DND-41 (cell line): ENCODE measurements around the gene ADCY9.

Experiments
- ATAC-seq: fragments of 200-7000 bp; cut with Tn5 transposase; 3 replicates; pipeline ENCODE4 v1.9.1; 2021; ENCODE audit warnings: low read depth; ENCODE audit not compliant: insufficient read depth
- DNase-seq: peaks from one replicate; pipeline ENCODE4 v3.0.0-alpha.2; 2020
- H2AFZ ChIP-seq: 2 replicates; pipeline ENCODE4 v1.6.0; 2012; ENCODE audit warnings: low read depth, low read length
- H3K27ac ChIP-seq: 2 replicates; pipeline ENCODE4 v1.5.1; 2012; ENCODE audit warnings: low read length, inconsistent platforms
- H3K27me3 ChIP-seq: fragments of 200-600 bp; sonication (generic); 2 replicates; pipeline ENCODE4 v1.6.0; 2012; ENCODE audit warnings: low read length, mild to moderate bottlenecking, inconsistent platforms; ENCODE audit not compliant: insufficient read depth, poor library complexity
- H3K36me3 ChIP-seq: 2 replicates; pipeline ENCODE4 v1.5.1; 2012; ENCODE audit warnings: low read length, inconsistent platforms; ENCODE audit not compliant: insufficient read depth
- H3K4me1 ChIP-seq: 2 replicates; pipeline ENCODE4 v1.5.1; 2012; ENCODE audit warnings: mild to moderate bottlenecking, low read length; ENCODE audit not compliant: insufficient read depth
- H3K4me2 ChIP-seq: 2 replicates; pipeline ENCODE4 v1.6.0; 2012; ENCODE audit warnings: mild to moderate bottlenecking, moderate library complexity, low read length, inconsistent platforms; ENCODE audit not compliant: insufficient read depth
- H3K4me3 ChIP-seq, 2 experiments: fragments of 200-600 bp in 1 of 2; shearing (Covaris generic) in 1 of 2; 2 replicates each; pipeline ENCODE4 v1.5.1; 2012 to 2016; ENCODE audit warnings: inconsistent platforms in 2 of 2, low read length in 2 of 2, mild to moderate bottlenecking in 2 of 2, low read depth in 1 of 2, moderate library complexity in 1 of 2
- H3K79me2 ChIP-seq: 2 replicates; pipeline ENCODE4 v1.6.0; 2012; ENCODE audit warnings: low read length, inconsistent platforms; ENCODE audit not compliant: insufficient read depth
- H3K9ac ChIP-seq: 2 replicates; pipeline ENCODE4 v1.6.0; 2012; ENCODE audit warnings: low read depth, mild to moderate bottlenecking, inconsistent platforms, low read length, moderate library complexity
- H3K9me3 ChIP-seq: 2 replicates; pipeline ENCODE4 v1.5.1; 2012; ENCODE audit warnings: low read length, moderate library complexity, mild to moderate bottlenecking, inconsistent platforms; ENCODE audit not compliant: insufficient read depth, severe bottlenecking
- H4K20me1 ChIP-seq: 2 replicates; pipeline ENCODE4 v1.6.0; 2012; ENCODE audit warnings: low read length; ENCODE audit not compliant: insufficient read depth
- EZH2 ChIP-seq: IDR thresholded peaks from 3 replicates; pipeline ENCODE4 v1.6.1; 2012; ENCODE audit warnings: borderline replicate concordance, low read depth, mild to moderate bottlenecking, moderate library complexity, low read length, inconsistent platforms; ENCODE audit not compliant: severe bottlenecking
- TF ChIP-seq, protein P1 (sequence below): IDR thresholded peaks from 2 replicates; pipeline ENCODE4 v1.5.1; 2012; ENCODE audit warnings: borderline replicate concordance, low read length, moderate library complexity, mild to moderate bottlenecking; ENCODE audit not compliant: poor library complexity, severe bottlenecking; ENCODE audit errors: extremely low read depth

The ADCY9 gene

DNA sequence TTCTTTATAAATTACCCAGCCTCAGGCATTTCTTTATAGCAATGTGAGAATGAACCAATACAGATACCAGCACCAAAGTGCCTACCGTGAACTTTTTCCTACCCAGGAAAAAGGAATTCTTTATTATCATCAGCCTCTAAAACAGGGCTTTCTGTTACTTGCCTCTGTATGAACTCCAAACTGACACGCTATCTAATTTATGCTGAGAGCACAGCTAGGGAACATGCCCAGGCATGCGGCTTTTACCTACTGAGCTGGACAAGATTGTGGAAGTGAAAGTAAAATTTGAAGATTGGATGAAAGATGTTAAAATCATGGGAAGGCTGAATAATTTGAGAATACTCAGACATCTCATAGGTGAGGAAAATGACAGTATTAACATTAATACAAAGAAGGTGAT is 24.4 kb upstream of the ADCY9 start:
- no peak overlapping the region for H2AFZ ChIP-seq
- H3K27me3 ChIP-seq = no peaks in the 10 kb centered on the region
- no peak overlapping the region for H3K27ac ChIP-seq
- DNase-seq (no peak), ATAC-seq (no peak)
- no peaks in the 10 kb centered on the region for H3K36me3 ChIP-seq
- no peaks in the 10 kb centered on the region for H3K79me2 ChIP-seq
- H3K9me3 ChIP-seq = no peaks in the 10 kb centered on the region
- no peak overlapping the region for H3K4me3 ChIP-seq
- H3K9ac ChIP-seq = no peak overlapping the region
- no peak overlapping the region for H3K4me2 ChIP-seq
- no peaks in the 10 kb centered on the region for H3K4me1 ChIP-seq
- no peak for TF ChIP-seq EZH2
- TF ChIP-seq, protein P1, sequence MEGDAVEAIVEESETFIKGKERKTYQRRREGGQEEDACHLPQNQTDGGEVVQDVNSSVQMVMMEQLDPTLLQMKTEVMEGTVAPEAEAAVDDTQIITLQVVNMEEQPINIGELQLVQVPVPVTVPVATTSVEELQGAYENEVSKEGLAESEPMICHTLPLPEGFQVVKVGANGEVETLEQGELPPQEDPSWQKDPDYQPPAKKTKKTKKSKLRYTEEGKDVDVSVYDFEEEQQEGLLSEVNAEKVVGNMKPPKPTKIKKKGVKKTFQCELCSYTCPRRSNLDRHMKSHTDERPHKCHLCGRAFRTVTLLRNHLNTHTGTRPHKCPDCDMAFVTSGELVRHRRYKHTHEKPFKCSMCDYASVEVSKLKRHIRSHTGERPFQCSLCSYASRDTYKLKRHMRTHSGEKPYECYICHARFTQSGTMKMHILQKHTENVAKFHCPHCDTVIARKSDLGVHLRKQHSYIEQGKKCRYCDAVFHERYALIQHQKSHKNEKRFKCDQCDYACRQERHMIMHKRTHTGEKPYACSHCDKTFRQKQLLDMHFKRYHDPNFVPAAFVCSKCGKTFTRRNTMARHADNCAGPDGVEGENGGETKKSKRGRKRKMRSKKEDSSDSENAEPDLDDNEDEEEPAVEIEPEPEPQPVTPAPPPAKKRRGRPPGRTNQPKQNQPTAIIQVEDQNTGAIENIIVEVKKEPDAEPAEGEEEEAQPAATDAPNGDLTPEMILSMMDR = no peak
- H4K20me1 ChIP-seq = no peaks in the 10 kb centered on the region

DNA sequence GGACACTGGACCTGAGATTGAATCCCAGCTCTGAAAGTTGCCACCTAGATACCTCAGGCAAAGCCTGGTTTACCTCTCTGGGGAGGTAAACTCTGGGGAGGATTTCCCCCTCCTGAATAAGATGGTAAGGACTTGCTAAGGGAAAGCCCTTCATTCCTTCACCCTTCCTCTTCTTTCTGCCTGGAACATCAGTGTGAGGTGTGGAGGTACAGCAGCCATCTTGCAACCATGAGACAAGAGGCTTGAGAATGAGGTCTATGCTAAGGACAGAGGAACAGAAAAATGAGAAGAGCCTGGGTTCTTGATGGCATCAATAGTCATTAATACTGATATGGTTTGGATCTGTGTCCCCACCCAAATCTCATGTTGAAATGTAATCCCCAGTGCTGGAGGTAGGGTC is 23.7 kb upstream of the ADCY9 start:
- ATAC-seq (no peak), DNase-seq (no peak)
- H3K4me1 ChIP-seq = no peaks in the 10 kb centered on the region
- no peaks in the 10 kb centered on the region for H3K79me2 ChIP-seq
- no peaks in the 10 kb centered on the region for H4K20me1 ChIP-seq
- H3K9ac ChIP-seq = no peak overlapping the region
- no peaks in the 10 kb centered on the region for H3K36me3 ChIP-seq
- no peak overlapping the region for H3K27ac ChIP-seq
- TF ChIP-seq, protein P1 = no peak
- no peak for TF ChIP-seq EZH2
- no peaks in the 10 kb centered on the region for H3K9me3 ChIP-seq
- no peak overlapping the region for H2AFZ ChIP-seq
- no peaks in the 10 kb centered on the region for H3K27me3 ChIP-seq
- no peak overlapping the region for H3K4me3 ChIP-seq
- no peak overlapping the region for H3K4me2 ChIP-seq

DNA sequence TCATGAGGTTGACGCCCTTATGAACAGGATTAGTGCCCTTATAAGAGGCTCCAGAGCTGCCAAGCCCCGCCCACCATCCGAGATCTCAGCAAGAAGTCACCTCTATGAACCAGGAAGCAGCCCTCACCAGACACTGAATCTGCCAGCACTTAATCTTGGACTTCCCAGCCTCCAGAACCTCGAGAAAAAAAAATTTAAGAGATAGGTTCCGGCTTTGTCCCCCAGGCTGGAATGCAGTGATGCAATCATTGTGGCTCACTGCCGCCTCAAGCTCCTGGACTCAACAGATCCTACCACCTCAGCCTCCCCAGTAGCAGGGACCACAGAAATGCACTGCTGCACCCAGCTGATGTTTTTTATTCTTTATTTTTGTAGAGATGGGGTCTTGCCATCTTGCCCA is 22.5 kb upstream of the ADCY9 start:
- no peaks in the 10 kb centered on the region for H3K27me3 ChIP-seq
- TF ChIP-seq, protein P1 = no peak
- H3K4me1 ChIP-seq = no peaks in the 10 kb centered on the region
- no peak for DNase-seq
- no peak overlapping the region for H3K4me3 ChIP-seq
- no peak overlapping the region for H3K27ac ChIP-seq
- H3K79me2 ChIP-seq = no peaks in the 10 kb centered on the region
- no peak overlapping the region for H3K9ac ChIP-seq
- H4K20me1 ChIP-seq = no peaks in the 10 kb centered on the region
- H2AFZ ChIP-seq = no peak overlapping the region
- no peak for ATAC-seq
- H3K4me2 ChIP-seq = no peak overlapping the region
- no peaks in the 10 kb centered on the region for H3K9me3 ChIP-seq
- H3K36me3 ChIP-seq = no peaks in the 10 kb centered on the region

DNA sequence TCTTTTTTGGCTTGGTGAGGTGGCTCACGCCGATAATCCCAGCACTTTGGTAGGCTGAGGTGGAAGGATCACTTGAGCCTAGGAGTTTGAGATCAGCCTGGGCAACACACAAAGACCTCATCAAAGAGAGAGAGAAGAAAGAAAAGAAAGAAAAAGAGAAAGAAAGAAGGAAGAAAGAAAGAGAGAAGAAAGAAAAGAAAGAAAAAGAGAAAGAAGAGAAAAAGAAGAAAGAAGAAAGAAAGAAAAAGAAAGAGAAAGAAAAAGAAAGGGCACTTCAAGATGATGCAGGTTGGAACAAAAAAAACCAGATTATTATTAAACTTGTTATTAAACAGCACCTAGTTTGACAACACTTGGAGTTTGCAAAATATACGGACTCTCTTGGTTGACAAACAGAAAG is 21.2 kb upstream of the ADCY9 start:
- Histone ChIP-seq H3K4me1 (no peaks in the 10 kb centered on the region), H3K9ac (no peak overlapping the region), H4K20me1 (no peaks in the 10 kb centered on the region), H3K79me2 (no peaks in the 10 kb centered on the region), H3K4me3 (no peak overlapping the region), H3K4me2 (no peak overlapping the region), H3K36me3 (no peaks in the 10 kb centered on the region), H3K9me3 (no peaks in the 10 kb centered on the region), H2AFZ (no peak overlapping the region), H3K27ac (no peak overlapping the region), H3K27me3 (no peaks in the 10 kb centered on the region)
- ATAC-seq (no peak), DNase-seq (no peak)
- TF ChIP-seq, protein P1 = no peak
